ENCODE data around the gene MTARC2. TPM values are rescaled to one million over a fixed set of nuclear protein-coding genes. Genes with fewer than 3 reads are reported as not detected.

The MTARC2 gene
- total and polyA plus RNA-seq, 4 experiments from 2014 or later: 0.25 TPM; not detected in 3

GRCh38 chr1:220769205-220769604, 21.1 kb downstream of the MTARC2 start:
- Mint-ChIP-seq H3K4me3 (no peak overlapping the region), H3K36me3 (no peaks in the 10 kb centered on the region), H3K27me3 (peaks cover 3 to 9% of the 10 kb centered on the region in 2 donors), H3K9me3 (no peaks in the 10 kb centered on the region), H3K27ac (no peak overlapping the region), H3K4me1 (no peaks in the 10 kb centered on the region)
- intact Hi-C loops (cut with micrococcal nuclease): no loop called here
- ChIA-PET POLR2A (ENCODE audit: partially characterized antibody) (no interaction called here), CTCF (ENCODE audit: partially characterized antibody) (no interaction called here)
- DNase-seq: no peak
- H3K9me3 ChIP-seq (ENCODE audit: control insufficient read depth in 1 of 2, low read length in 2 of 2): no peaks in the 10 kb centered on the region
- no peaks in the 10 kb centered on the region for H3K4me1 ChIP-seq (ENCODE audit: insufficient read depth, low read length)
- H3K27me3 ChIP-seq (ENCODE audit: insufficient read depth, low read length): no peaks in the 10 kb centered on the region
- H3K27ac ChIP-seq (ENCODE audit: low read depth, low read length): no peak overlapping the region
- no peak overlapping the region for H3K4me3 ChIP-seq (ENCODE audit: low read length in 2 of 2)
- H3K36me3 ChIP-seq (ENCODE audit: insufficient read depth, low read length): no peaks in the 10 kb centered on the region

DNA sequence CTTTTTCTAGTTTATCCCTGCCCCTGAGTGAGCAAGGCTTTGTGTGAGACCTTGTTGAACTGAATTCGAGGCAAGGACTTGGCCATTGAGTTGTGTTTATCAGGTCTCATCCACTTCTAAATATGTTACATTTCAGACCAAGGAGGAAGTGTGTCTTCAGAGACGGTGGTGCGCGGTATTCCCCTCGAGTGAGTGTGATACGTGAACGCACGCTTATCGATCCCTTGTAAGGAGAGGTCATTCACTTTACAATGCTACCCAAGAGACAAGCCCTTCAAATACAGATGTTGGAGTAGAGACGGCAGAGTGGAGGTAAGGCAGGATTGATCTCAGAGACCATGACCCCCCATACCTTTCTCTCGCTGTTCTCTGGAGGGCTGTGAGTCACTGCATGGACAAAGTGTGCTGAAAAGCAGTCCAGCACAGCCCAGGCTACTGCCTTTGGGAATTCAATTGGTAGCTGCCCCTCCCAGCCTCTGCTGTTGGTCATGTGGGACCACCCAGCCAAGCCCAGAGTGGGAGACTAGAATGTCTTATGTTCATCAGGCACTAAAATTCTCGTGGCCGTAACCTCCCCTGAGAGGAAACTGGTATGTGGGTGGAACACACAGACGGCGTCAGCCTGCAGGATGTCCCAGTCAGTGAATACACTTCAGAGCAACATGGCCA, 22.3 kb downstream of the MTARC2 start:
- Mint-ChIP-seq H3K4me3 (no peak overlapping the region), H3K27me3 (peaks cover 3 to 17% of the 10 kb centered on the region in 2 donors), H3K9me3 (no peaks in the 10 kb centered on the region), H3K36me3 (no peaks in the 10 kb centered on the region), H3K4me1 (no peaks in the 10 kb centered on the region), H3K27ac (no peak overlapping the region)
- no peak for DNase-seq
- no peak overlapping the region for H3K4me3 ChIP-seq (ENCODE audit: low read length in 2 of 2)
- no peaks in the 10 kb centered on the region for H3K9me3 ChIP-seq (ENCODE audit: control insufficient read depth in 1 of 2, low read length in 2 of 2)
- ChIA-PET CTCF (ENCODE audit: partially characterized antibody) (no interaction called here), POLR2A (ENCODE audit: partially characterized antibody) (no interaction called here)
- intact Hi-C loops (cut with micrococcal nuclease): no loop called here
- H3K36me3 ChIP-seq (ENCODE audit: insufficient read depth, low read length): no peaks in the 10 kb centered on the region
- H3K27me3 ChIP-seq (ENCODE audit: insufficient read depth, low read length): no peaks in the 10 kb centered on the region
- no peak overlapping the region for H3K27ac ChIP-seq (ENCODE audit: low read depth, low read length)
- H3K4me1 ChIP-seq (ENCODE audit: insufficient read depth, low read length): no peaks in the 10 kb centered on the region

GRCh38 chr1:220772846-220773245, 24.7 kb downstream of the MTARC2 start:
- H3K4me1 ChIP-seq (ENCODE audit: insufficient read depth, low read length): no peaks in the 10 kb centered on the region
- CTCF ChIA-PET (ENCODE audit: partially characterized antibody): interaction anchor here (0.9 to 2.4 kb wide), 5 partner anchors 8 to 132 kb away, joined by 3 to 8 read pairs (median 4); no protein-coding TSS in a partner anchor
- no peak overlapping the region for H3K4me3 ChIP-seq (ENCODE audit: low read length in 2 of 2)
- H3K9me3 ChIP-seq (ENCODE audit: control insufficient read depth in 1 of 2, low read length in 2 of 2): no peaks in the 10 kb centered on the region
- Mint-ChIP-seq H3K9me3 (no peaks in the 10 kb centered on the region), H3K4me1 (peaks cover 0 to 1% (median 0%) of the 10 kb centered on the region in 4 donors), H3K27ac (no peak overlapping the region), H3K36me3 (no peaks in the 10 kb centered on the region), H3K27me3 (peaks cover 3 to 16% of the 10 kb centered on the region in 2 donors), H3K4me3 (no peak overlapping the region)
- POLR2A ChIA-PET (ENCODE audit: partially characterized antibody): no interaction called here
- DNase-seq: no peak
- intact Hi-C loops (cut with micrococcal nuclease): no loop called here
- no peaks in the 10 kb centered on the region for H3K27me3 ChIP-seq (ENCODE audit: insufficient read depth, low read length)
- no peaks in the 10 kb centered on the region for H3K36me3 ChIP-seq (ENCODE audit: insufficient read depth, low read length)
- H3K27ac ChIP-seq (ENCODE audit: low read depth, low read length): no peak overlapping the region

GRCh38 chr1:220775240-220775853, 27.2 kb downstream of the MTARC2 start:
- H3K27ac ChIP-seq (ENCODE audit: low read depth, low read length): no peak overlapping the region
- no peak overlapping the region for H3K4me3 Mint-ChIP-seq
- ChIA-PET CTCF (ENCODE audit: partially characterized antibody) (interaction anchor here (1.0 to 2.0 kb wide), 5 partner anchors 11 to 479 kb away, joined by 3 to 5 read pairs (median 4); no protein-coding TSS in a partner anchor), POLR2A (ENCODE audit: partially characterized antibody) (no interaction called here)
- peaks cover under 1 to 13% of the 10 kb centered on the region in 2 donors for H3K27me3 Mint-ChIP-seq
- DNase-seq: peak in 3 of 5 donors; percentile 4 to 11 (median 10)
- intact Hi-C loops (cut with micrococcal nuclease): loop anchor here (5.0 kb wide), 3 partner anchors 478 to 588 kb away; no protein-coding TSS in a partner anchor
- H3K9me3 Mint-ChIP-seq: no peaks in the 10 kb centered on the region
- H3K27me3 ChIP-seq (ENCODE audit: insufficient read depth, low read length): no peaks in the 10 kb centered on the region
- no peak overlapping the region for H3K4me3 ChIP-seq (ENCODE audit: low read length in 2 of 2)
- H3K27ac Mint-ChIP-seq: no peak overlapping the region
- H3K4me1 ChIP-seq (ENCODE audit: insufficient read depth, low read length): no peaks in the 10 kb centered on the region
- H3K9me3 ChIP-seq (ENCODE audit: control insufficient read depth in 1 of 2, low read length in 2 of 2): no peaks in the 10 kb centered on the region
- no peaks in the 10 kb centered on the region for H3K36me3 ChIP-seq (ENCODE audit: insufficient read depth, low read length)
- H3K36me3 Mint-ChIP-seq: no peaks in the 10 kb centered on the region
- H3K4me1 Mint-ChIP-seq: peaks cover 0 to 1% (median 0%) of the 10 kb centered on the region in 4 donors

DNA sequence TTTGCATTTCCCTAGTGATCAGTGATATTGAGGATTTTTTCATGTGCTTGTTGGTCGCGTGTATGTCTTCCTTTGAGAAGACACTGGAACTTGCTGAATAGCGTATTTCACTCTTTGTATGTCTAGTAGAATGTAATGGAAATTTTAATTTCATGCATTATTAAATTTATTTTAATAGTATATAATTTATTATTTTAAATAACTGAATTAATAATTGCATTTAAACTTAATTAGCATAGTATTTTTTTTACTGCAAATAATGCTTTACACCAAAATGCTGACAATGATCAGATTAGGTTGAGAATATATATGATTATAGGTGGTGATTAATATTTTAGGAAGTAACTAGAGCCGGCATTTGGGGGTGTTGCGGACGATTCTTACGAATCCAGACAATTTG, 28.1 kb downstream of the MTARC2 start:
- Mint-ChIP-seq H3K4me3 (no peak overlapping the region), H3K36me3 (no peaks in the 10 kb centered on the region), H3K9me3 (no peaks in the 10 kb centered on the region), H3K27me3 (peaks cover 0 to 13% of the 10 kb centered on the region in 2 donors), H3K27ac (no peak overlapping the region), H3K4me1 (peaks cover 0 to 1% (median 0%) of the 10 kb centered on the region in 4 donors)
- Histone ChIP-seq H3K4me3 (ENCODE audit: low read length in 2 of 2) (no peak overlapping the region), H3K4me1 (ENCODE audit: insufficient read depth, low read length) (no peaks in the 10 kb centered on the region), H3K27me3 (ENCODE audit: insufficient read depth, low read length) (no peaks in the 10 kb centered on the region), H3K9me3 (ENCODE audit: control insufficient read depth in 1 of 2, low read length in 2 of 2) (no peaks in the 10 kb centered on the region), H3K27ac (ENCODE audit: low read depth, low read length) (no peak overlapping the region), H3K36me3 (ENCODE audit: insufficient read depth, low read length) (no peaks in the 10 kb centered on the region)
- ChIA-PET POLR2A (ENCODE audit: partially characterized antibody) (no interaction called here), CTCF (ENCODE audit: partially characterized antibody) (interaction anchor here (0.9 to 1.7 kb wide), 6 partner anchors 9 to 480 kb away, joined by 3 to 6 read pairs (median 4); no protein-coding TSS in a partner anchor)
- intact Hi-C loops (cut with micrococcal nuclease): loop anchor here (1.0 to 5.0 kb wide), 4 partner anchors 96 to 589 kb away; no protein-coding TSS in a partner anchor
- no peak for DNase-seq

DNA sequence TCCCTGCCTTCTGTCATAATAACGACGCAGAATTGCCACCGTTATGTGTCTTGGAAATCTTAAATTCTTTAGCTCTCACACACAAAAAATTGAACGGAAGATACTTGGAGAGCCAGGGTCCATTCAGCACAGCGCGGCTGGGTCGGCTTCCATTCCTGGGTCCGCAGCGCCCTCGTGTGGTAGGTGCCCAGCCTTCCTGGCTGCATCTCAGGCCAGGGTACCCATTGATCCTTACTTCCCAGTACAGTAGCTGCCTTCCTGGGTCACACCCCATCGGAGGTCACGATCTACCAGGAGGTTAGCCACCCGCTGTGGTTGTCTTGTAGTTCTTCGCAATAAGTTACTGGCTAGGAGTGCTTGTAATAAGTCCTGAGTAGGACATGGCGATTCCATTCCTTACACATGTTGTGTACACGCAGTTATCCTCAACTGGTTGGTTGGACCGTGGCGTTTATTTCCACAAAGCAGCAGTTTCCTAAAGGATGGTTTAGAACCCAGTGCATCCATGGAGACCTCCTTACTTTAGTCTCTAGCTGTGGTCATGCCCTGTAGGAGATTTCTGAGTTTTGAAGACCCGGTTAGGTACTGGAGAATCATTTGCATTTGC, 28.7 kb downstream of the MTARC2 start:
- intact Hi-C loops (cut with micrococcal nuclease): loop anchor here (1.0 to 5.0 kb wide), 4 partner anchors 97 to 590 kb away; no protein-coding TSS in a partner anchor
- H3K27me3 ChIP-seq (ENCODE audit: insufficient read depth, low read length): no peaks in the 10 kb centered on the region
- H3K4me3 Mint-ChIP-seq: no peak overlapping the region
- peak overlapping the region in 1 of 7 donors; percentile 36 for H3K27ac Mint-ChIP-seq
- no peaks in the 10 kb centered on the region for H3K4me1 ChIP-seq (ENCODE audit: insufficient read depth, low read length)
- peaks cover 1 to 15% of the 10 kb centered on the region in 2 donors for H3K27me3 Mint-ChIP-seq
- no peak overlapping the region for H3K4me3 ChIP-seq (ENCODE audit: low read length in 2 of 2)
- no peaks in the 10 kb centered on the region for H3K9me3 ChIP-seq (ENCODE audit: control insufficient read depth in 1 of 2, low read length in 2 of 2)
- H3K27ac ChIP-seq (ENCODE audit: low read depth, low read length): no peak overlapping the region
- H3K9me3 Mint-ChIP-seq: no peaks in the 10 kb centered on the region
- POLR2A ChIA-PET (ENCODE audit: partially characterized antibody): no interaction called here
- no peaks in the 10 kb centered on the region for H3K36me3 Mint-ChIP-seq
- H3K4me1 Mint-ChIP-seq: peaks cover 0 to 1% (median 0%) of the 10 kb centered on the region in 4 donors
- no peaks in the 10 kb centered on the region for H3K36me3 ChIP-seq (ENCODE audit: insufficient read depth, low read length)
- peak; percentile 37 to 50 (median 42) for DNase-seq
- CTCF ChIA-PET (ENCODE audit: partially characterized antibody): interaction anchor here (0.9 to 1.2 kb wide), 5 partner anchors 9 to 480 kb away, joined by 3 to 6 read pairs (median 3); no protein-coding TSS in a partner anchor

DNA sequence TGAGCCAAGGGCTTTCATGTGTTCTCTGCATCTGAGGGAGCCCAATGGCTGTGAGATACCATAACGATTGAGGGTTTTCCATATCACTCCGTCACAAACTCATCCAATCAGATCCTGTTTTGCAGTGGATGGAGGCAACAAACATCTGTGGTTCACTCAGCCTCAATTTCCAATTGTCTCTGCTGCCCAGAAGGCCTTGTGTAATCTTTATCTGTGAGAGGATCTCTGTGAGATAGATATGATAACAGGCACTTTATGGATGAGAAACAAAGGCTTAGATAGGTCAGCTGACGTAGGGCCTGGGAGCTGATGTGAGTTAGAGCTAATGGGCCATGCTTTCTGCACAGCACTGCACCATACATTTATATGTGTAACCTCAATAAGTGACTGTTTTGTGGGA, 35.3 kb downstream of the MTARC2 start:
- Histone ChIP-seq H3K27me3 (ENCODE audit: insufficient read depth, low read length) (peaks cover 8% of the 10 kb centered on the region), H3K9me3 (ENCODE audit: control insufficient read depth in 1 of 2, low read length in 2 of 2) (no peaks in the 10 kb centered on the region), H3K4me3 (ENCODE audit: low read length in 2 of 2) (no peak overlapping the region), H3K4me1 (ENCODE audit: insufficient read depth, low read length) (no peaks in the 10 kb centered on the region), H3K36me3 (ENCODE audit: insufficient read depth, low read length) (no peaks in the 10 kb centered on the region), H3K27ac (ENCODE audit: low read depth, low read length) (no peak overlapping the region)
- Mint-ChIP-seq H3K27me3 (peaks cover 26 to 36% of the 10 kb centered on the region in 2 donors), H3K36me3 (no peaks in the 10 kb centered on the region), H3K27ac (peak overlapping the region in 1 of 7 donors; percentile 40), H3K4me3 (no peak overlapping the region), H3K9me3 (no peaks in the 10 kb centered on the region), H3K4me1 (no peaks in the 10 kb centered on the region)
- CTCF ChIA-PET (ENCODE audit: partially characterized antibody): no interaction called here
- no peak for DNase-seq
- intact Hi-C loops (cut with micrococcal nuclease): no loop called here
- POLR2A ChIA-PET (ENCODE audit: partially characterized antibody): no interaction called here
